HL-60 (cell line): ENCODE data around the gene ENTPD3.

ENCODE experiments used
- CTCF ChIP-seq: IDR thresholded peaks from one replicate; pipeline ENCODE4 v1.5.1; 2011; ENCODE audit warnings: low read length, control low read depth, inconsistent platforms; ENCODE audit not compliant: insufficient read depth
- POLR2AphosphoS5 ChIP-seq: IDR thresholded peaks from 2 replicates; pipeline ENCODE4 v1.6.1; 2012; ENCODE audit warnings: low read depth
- REST ChIP-seq: IDR thresholded peaks from 2 replicates; pipeline ENCODE4 v1.6.1; 2012; ENCODE audit warnings: low read depth; ENCODE audit not compliant: insufficient replicate concordance
- SPI1 ChIP-seq: IDR thresholded peaks from 2 replicates; pipeline ENCODE4 v1.6.1; 2012; ENCODE audit warnings: low read depth, mild to moderate bottlenecking, borderline replicate concordance

DNA sequence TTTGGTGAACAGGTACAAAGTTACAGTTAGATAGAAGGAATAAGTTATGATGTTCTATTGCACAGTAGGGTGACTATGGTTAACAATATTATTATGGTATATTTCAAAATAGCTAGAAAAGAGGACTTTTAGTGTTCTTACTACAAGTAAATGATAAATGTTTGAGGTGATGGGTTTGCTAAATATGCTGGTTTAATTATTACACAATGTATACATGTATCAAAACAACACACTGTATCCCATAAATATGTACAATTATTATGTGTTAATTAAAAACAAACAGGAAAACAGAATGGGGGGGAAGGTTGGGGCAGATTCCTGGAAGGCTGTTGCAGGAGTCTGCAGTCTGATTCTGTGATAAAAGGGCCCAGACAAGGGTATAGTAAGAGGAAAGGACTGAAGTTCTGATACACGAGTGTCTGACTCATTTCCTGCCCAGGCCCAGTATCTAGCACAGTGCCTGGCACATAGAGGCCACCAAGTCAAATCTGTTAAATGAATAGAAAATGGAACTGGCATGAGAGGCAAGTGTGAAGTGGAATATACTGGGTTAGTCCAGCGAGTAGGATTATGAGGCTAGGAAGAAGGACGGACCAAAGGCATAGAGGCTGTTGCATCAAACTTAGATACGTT, 7.2 kb upstream of the ENTPD3 start:
- no peak for TF ChIP-seq CTCF
- no peak for TF ChIP-seq POLR2AphosphoS5
- TF ChIP-seq REST: no peak
- no peak for TF ChIP-seq SPI1
